Smooth muscle cell of trachea (primary cell): ENCODE results near the gene RHBG. TPM values are rescaled to one million over a fixed set of nuclear protein-coding genes. Genes with fewer than 3 reads are reported as not detected.

Experiments used
- total RNA-seq: library from RNA; depleted of rRNA; stranded (reverse); fragments of >200 nt; gene quantifications from 2 replicates; pipeline ENCODE4 v1.2.1, GENCODE V29; 2014

RHBG gene
- not detected in 2 replicates for total RNA-seq

GRCh38 chr1:156368889-156369684, at the start of gene RHBG:
Gene RHBG, plus strand, starts transcription at chr1:156369211. Its CDS starts 39 bp downstream, at chr1:156369250.

DNA sequence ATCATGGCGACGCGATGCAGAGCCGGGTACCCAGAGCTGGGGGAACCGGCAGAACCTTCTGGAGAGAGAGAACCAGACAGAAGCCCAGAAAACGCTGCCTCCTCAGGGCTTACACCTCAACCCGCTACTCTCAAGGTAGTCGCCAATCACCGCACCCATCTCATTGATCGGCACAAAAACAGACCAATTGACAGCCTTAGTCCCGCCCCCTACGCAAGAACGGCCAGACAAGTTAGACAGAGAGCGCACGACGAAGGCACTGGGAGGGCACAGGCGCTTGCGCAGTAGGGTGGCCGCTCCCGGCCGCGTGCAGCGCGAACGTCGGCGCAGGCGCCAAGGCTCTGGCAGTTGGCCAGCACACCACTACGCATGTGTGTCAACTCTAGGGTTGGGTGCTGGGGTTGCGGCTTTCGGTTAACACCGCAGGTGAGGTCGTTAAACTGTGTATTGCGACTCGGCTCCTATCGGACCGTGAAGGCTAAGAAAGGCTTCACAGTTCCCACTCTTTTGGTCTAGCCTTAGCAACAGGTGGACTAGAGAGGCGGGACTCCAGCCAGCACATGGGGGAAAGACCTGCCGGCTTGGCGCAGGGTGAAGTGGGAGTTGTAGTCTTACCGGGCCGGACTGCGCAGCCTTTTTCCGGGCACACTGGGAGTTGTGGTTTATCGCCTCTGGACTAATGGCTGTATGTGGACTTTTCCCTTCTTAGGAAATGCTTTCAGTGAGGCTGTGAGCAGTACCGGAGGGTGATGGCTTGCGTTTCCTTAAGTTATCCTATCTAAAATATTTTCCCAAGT, 30.6 kb upstream of the RHBG start, which contains the start of the genes CCT3 and TSACC:
Gene CCT3 (minus strand): TSS at position 113 of the 797 bp plus-strand sequence. CDS start 108 bp downstream, at position 5.
Gene TSACC (plus strand): TSS at position 347 of the 797 bp plus-strand sequence. CDS start 1,232 bp downstream, outside the sequence.

Other genes starting within 250 kb of the RHBG start
- 1.7 and 1.8 TPM in 2 replicates for gene SEMA4A, start 215.6 kb upstream of the RHBG start, total RNA-seq
- gene SLC25A44, start 175.1 kb upstream of the RHBG start, total RNA-seq: 7.7 and 8.1 TPM in 2 replicates
- 23.8 and 54.4 TPM in 2 replicates for gene PMF1, start 156.2 kb upstream of the RHBG start, total RNA-seq
- gene BGLAP, start 127.0 kb upstream of the RHBG start, total RNA-seq: 0.83 TPM in 1 of 2 replicates, not detected in the other
- gene PAQR6, start 121.2 kb upstream of the RHBG start, total RNA-seq: 0.29 and 0.66 TPM in 2 replicates
- gene SMG5, start 86.4 kb upstream of the RHBG start, total RNA-seq: 40.3 and 68.3 TPM in 2 replicates
- 1.3 and 3.0 TPM in 2 replicates for gene TMEM79, start 84.9 kb upstream of the RHBG start, total RNA-seq
- 79.4 and 138 TPM in 2 replicates for gene GLMP, start 73.5 kb upstream of the RHBG start, total RNA-seq
- not detected in 2 replicates for gene VHLL, start 69.9 kb upstream of the RHBG start, total RNA-seq
- gene CCT3, start 30.9 kb upstream of the RHBG start, total RNA-seq: 486 and 506 TPM in 2 replicates
- 0.33 TPM in 1 of 2 replicates, not detected in the other for gene TSACC, start 30.7 kb upstream of the RHBG start, total RNA-seq
- gene MEF2D, start 131.6 kb downstream of the RHBG start, total RNA-seq: 11.6 and 12.1 TPM in 2 replicates
- 3.8 and 50.3 TPM in 2 replicates for gene IQGAP3, start 203.4 kb downstream of the RHBG start, total RNA-seq
- gene TTC24, start 210.5 kb downstream of the RHBG start, total RNA-seq: not detected in 2 replicates
- gene NAXE, start 222.6 kb downstream of the RHBG start, total RNA-seq: 61.2 and 85.8 TPM in 2 replicates
- 11.9 and 19.9 TPM in 2 replicates for gene GPATCH4, start 232.3 kb downstream of the RHBG start, total RNA-seq